HG03066 (cell line): Measurements from ENCODE around the gene NPAS2.

Source experiments
- ATAC-seq: cut with Tn5 transposase; IDR thresholded peaks from one replicate; pipeline ENCODE4 v1.9.1; 2021; ENCODE audit warnings: low read depth; ENCODE audit not compliant: unreplicated experiment

Gene NPAS2

DNA sequence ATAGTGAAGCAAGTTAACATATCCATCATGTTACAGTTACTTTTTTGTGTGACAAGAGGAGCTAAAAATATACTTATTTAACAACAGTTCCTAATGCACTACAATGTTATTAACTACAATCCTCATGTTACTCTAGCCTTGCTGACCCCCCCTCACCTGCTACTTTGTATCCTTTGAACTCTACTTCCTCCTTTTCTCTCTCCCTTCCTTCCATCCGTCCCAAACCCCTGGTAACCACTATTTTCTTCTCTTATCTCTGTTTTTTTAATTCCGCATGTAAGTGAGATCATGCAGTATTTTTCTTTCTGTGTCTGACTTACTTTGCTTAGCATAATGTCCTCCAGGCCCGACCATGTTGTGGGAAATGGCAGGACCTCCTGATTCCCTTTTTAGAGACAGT is 59.4 kb downstream of the NPAS2 start:
- ATAC-seq = no peak

DNA sequence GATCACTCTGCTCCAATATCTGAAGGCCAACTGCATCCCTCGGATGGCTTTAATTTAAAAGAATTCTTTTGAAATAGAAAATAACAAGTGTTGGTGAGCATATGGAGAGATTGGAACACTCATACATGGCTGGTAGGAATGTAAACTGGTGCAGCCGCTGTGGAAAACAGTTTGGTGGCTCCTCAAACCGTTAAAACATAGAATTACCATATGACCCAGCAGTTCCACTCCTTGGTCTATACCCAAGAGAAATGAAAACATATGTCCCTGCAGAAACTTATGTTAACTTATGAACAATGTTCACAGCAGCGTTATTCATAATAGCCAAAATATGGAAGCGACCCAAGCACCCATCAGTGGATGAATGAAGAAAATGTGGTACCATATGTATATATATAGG is 60.1 kb downstream of the NPAS2 start:
- no peak for ATAC-seq

DNA sequence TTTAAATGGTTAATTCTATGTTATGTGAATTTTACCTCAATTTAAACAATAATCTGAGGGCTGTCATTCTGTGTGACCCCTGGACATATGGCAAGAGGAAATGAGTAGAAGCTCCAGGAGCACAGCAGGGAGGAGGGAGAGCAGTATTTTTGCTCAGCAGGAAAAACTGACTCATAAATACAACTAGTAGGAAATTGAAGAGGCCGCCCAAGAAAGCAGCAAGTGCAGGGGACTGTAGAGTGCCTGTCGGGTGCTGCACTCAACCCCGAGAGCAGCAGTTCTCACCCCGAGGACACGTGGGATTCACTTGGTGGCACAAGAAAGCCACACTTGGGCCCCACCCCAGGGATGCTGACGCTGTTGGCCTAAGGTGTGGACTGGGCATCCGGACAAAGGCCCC is 60.8 kb downstream of the NPAS2 start:
- no peak for ATAC-seq

DNA sequence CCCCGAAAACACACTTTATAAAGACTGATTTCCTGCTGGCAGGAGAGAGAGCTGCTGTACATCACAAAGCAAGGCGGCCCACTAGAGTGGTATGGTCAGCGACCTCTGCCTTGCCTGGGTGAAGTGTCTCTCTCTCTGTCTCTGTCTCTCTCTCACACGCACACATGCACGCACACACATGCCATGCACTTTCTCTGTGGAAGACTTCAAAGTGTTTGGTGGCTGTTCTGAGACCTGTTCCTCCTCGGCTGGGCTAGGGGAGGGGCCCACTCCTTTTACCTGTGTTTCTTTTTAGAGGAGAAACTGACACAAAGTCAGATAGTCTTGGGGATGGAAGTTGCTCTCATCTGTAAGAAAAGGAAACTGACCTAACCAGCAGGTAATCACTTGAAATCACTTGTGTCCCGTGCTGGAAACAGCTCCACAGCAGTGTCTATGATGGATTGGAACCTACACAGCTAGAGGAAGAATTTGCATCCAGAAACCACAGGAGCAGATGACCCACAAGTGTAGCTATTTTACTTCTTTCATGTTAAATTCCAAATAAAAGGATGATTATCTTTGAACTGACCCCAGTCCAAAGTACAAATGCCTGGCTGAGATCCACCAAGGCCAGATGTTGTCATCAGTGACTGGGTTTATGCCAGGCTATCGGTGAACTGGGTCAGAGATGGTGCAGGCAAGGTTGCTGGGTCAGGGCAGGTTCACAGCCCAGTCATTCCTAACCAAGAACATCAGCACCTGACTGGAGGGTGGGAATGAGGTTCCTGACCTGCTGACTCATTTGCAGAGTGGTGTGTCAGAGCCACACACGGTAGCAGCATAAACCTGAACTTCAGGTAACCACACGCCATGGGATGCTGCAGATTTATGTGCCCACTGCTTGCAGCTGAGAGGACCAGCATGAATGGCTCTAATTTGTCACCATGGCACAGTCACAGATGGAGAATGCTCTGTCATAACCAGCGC is 63.0 kb downstream of the NPAS2 start:
- no peak for ATAC-seq

DNA sequence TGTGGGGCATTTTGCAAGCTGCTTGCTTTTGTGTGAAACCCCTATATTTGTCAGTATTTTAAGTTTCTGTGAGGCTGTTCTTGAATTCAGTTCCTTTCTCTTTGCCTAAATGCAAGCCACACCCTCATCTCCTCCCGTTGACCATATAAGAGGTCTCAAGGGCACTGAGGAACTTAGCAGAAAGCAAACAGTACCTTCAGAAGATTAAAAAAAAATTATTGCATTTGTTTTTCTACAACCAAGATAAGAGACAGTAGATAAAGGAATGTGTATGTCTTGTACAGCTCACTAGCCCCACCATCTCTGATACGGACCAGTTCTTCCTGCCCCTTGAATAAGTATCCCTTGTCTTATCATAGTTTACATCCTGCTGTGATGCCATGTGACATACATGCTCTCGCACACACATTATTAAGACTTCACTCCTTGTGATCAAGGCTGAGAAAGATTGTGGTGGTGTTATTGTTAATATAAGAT is 64.2 kb downstream of the NPAS2 start:
- ATAC-seq = no peak

DNA sequence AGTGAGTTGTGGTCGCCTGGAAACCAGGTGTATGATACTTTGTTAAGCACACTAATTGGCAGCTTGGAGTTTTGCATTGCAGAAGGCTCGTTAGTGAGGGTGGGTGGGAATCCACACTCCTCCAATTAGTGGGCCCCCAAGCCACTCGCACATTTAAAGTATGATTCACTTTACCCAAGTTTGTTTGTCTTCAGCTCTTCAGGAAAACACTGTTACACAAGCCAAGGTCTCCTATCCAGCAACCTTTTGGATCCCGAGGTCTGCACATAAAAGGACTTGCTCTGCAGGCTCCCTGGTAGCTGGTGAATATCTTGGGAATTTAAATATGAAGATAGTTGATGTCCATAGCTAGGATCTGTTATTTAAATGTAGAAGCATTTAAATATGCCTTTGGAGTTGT is 66.1 kb downstream of the NPAS2 start:
- no peak for ATAC-seq

DNA sequence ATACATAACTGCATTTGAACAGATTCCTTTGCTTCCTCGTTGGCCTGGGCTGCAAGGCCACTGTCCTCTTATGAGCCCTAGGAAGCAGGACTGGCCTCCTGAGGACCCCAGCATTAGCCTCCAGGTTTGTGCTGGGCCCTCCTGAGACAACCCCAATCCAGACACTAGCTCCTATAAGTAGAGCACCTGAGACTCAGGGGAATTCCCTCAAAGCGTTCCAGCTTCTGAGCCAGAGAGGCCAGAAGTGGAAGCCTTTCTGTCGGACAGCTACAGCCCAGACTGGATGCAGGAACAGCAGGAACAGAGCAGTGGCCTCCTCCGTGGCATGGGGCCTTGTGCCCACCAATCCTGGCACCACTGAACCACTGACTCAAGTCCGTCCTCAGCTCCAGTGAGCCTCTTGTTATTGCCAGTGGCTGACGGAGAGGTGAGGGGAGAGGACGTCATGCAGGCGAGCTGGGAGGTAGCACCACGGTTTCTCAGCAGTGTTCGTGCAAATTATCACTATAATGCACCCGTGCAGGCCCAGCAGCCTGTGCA is 67.2 kb downstream of the NPAS2 start:
- no peak for ATAC-seq

DNA sequence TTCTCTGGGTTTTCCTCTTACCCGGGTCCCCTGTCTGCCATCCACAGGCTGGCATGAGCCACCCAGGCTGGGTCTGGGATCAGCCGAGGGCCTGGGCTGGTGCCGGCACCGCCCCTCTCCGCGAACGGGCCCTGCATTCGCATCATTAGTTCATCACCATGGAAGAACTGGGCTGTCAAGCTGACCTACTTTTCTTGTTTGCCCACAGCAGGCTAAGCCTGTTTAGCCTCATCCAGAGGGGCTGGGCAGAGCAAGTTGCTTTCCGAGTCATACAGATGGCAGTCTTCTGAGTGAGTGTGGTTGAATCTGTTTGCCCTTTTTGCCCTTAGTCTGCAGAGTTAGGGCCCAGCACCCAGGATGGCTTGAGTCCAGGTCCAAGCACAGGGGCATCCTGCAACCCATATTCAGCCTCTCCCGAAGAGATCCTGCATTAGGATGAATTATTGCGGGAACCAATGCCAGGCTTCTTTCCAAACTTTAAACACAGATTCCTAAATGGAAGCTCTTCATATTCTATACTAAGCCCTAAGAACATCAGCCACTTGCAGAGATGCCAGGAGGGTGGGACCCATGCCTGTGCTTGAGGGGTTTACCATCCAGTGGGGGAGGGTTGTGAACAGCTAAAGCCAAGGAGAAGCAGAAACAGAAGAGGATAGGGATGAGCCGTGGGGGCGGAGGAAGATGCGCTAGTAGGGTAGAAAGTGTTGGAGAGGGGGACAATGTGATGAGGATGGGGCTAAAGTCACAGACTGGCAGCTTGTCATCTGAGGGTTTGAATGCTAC is 68.0 kb downstream of the NPAS2 start:
- no peak for ATAC-seq

DNA sequence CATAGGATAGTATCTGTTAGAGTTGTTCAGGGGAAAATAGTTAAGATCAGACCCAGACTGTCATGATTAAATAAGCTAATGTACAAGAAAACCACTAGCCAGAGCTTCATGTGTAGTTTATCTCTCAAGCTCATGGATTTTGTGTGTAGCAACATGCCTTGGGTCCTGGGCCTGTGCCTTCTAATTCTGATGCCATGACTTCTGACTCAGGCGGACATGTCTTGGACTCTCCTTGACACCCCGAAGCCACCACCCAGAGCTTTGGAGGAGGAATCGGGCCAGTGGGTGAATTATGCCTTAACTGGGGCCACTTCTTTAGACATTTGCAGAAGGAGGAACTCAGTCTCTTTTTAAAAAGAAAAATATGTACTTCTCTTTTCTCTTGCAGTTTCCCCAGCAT is 68.7 kb downstream of the NPAS2 start:
- ATAC-seq = no peak

DNA sequence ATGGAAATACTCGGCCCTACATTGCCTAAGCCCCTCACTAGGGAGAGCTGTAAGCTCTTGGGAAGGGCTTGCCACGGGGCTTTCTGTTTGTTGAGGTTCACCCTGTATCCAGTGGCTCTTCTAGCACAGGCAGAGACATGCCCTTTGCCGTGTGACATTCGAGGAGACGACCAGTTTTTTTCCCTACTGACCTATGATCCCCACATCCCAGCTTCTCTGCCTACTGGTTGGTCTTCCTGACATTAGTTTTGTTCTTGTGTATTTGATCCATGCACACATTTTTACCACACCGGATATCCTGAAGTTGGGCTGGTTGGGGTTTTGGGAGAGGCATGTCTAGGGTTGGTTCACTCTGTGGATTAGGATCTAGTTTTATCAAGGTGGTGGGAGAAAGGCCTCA is 69.3 kb downstream of the NPAS2 start:
- no peak for ATAC-seq

DNA sequence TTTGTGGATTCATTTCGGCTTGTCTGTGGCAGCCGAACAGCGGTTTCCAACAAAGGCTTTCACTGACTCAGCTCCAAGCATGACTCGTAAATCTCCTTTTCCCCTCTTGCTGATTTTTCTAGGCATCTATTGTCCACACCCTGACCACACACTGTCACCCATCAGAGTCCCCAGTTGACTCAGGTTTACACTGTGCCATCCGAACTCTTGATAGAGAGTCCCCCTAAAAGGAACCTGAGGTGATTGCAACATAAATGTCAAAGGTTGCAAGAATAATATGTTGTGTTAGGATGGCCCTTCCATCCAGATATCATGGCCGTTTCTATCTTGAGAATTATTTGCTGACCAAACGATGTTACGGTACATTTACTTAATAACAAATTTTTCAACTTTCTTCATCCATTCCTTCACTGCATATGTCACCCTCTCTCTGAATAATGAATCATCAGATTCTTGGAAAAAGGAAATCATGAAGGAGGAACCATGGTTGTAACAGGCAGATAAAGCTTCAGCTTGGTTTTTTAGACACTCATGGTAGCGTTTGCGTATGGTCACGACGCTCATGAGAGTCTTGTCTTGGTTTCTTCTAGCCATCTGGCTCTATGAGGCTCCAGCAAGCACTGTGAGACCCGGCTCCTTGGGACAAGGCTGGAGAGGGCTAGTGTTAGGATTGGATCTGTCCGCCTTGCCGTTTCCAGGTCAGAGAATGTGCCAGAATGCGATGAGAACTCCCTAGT is 72.1 kb downstream of the NPAS2 start:
- ATAC-seq = no peak

DNA sequence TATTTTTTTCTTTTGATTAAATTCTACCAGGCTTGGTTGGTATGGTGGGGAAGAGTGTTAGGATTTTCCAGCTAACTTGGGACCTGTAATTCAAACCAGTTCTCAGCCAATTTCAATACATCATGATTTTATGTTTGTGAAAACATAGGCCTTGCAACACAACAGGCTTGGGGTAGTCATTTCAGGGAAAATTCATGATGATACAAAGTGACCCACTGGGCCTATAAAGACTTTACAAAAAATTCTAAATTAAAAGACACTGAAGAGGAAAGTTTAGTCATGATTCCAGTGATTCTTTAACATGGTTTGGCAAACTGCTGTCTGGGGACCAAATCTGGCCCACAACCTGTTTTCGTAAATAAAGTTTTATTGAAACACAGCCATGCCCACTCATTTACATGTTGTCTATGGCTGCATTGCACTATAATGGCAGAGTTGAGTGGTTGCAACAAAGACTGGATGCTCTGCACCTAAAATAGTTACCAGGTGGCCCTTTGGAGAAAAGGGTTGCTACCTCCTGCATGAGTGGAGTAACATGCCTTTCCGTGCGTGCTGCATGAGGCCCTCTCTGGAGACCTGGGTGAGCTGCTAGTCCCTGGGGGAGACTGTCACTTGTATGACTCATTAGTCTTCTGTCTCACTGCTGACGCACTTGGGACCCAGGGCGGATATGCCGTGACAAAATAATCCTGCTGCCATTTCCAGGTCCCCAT is 73.6 kb downstream of the NPAS2 start:
- ATAC-seq = no peak

DNA sequence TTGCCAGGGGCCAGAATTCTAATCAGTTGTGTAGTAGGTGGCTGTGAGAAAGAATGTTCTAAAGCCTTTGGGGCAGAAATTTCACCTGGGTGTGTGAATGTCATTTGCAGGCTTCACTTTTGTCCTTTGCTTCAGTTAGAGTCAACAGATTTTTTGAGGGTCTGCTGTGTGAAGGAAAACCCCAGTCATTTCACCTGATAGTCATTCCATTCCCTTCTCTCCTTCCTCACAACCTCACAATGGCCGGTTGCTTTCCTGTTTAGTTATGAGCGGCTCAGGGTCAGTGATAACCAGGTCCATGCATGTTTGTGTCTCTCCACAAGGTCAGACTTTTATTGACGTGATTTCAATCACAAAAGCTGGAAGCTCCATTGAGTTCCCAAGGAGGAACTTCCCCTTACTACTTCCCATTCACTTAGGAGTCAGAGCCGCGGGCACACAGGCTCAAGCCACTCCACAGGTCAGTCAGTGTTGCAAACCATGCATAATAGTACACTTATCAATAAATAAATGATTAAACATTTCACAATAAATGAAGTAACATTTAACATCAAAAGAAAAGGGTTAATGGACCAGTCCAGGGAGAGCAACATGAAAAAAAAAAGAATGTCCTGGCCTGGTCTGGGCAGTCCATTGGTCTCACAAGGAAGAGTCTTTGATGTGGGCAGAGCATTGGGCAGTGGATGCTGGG is 74.3 kb downstream of the NPAS2 start:
- no peak for ATAC-seq

DNA sequence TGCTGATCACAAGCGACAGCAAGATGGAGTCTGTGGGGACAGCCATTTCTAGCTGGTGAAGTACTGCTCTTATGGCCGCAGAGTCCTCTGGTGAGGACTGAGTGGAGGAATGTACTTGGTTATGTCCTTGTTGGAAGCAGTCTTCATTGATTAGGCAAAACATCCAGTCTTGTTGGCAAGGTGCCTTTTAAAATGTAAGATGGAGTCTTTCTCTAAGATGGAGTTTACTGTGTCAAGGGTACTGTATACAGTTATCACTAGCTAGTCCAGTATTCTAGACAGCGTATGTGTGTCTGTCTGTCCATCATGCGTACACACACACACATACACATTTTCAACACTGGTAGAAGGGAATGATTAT is 74.8 kb downstream of the NPAS2 start:
- no peak for ATAC-seq

DNA sequence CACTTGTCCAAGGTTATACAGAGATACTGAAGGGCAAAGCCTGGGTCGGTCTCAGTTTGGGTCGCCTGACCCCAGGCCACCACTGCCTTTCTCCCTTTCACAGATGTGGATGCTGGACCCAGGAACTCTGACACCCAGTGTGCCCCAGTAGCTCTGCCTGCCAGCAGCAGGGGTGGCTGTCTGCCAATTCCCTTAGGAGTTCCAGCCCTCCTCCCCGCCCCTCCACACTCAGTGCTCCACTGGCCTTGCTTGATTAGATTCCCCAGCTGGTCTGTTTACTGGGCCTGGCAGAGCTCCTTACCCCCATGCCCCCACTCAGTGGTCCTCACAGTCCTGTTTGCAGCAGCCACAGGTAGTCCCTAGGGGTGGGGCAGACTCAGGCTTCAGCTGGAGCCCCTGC is 75.5 kb downstream of the NPAS2 start:
- ATAC-seq = no peak

DNA sequence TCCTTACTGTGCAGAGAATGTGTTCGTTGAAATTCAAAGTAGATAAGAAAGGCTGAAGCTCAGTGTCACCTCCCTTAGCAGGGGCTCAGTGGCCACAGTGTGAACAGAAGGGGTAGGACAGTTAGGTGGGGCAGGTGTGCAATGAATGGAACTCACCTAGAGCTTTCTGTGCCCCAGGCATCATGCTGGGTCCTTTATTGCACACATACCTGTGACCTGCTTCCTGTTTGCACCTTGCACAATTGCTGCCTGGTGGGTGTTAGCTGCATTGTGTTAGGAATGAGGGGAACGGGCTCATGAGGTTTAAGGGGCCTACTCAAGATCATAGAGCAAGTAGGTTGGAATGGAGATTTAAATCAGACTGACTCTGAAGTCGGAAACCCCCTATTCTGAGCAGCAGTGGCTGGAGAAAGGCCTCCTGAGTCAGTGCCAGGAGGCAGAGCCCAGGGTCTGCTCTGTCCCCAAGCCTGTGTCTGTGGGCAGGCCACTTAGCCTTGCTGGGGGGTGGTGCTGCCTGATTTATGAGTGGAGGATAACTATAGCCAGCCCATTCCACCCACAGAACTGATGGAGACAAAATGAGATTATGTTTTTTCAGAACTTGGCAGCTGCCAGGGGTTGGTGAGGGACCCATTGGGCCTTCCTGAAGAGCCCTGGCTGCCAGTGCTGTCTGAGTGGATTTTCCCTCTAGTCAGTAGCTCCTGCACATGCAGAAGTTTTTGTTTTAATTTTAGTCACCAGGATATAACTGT is 76.2 kb downstream of the NPAS2 start:
- ATAC-seq = no peak

DNA sequence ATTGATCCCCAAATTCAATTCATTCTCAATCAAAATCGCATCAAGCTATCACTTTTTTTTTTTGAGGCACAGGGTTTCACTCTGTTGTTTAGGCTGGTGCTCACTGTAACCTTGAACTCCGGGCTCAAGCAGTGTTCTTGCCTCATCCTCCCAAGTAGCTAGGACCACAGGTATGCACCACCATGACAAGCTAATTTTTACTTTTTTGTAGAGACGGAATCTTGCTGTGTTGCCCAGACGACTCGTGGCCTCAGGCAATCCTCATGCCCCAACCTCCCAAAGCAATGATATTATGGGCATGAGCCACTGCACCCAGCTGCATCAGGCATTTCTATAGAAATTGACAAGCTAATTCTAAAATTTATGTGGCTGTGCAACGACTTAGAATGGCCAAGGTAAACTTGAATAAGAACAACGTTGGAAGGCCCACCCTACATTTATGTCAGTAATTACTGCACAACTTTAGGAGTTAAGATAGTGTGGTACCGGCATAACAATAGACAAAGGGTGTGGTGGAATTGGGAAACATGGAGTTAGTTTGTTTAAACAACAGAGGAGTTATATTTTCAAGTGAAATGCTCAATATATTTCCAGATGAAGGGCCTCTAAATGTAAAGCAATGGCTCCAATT is 78.2 kb downstream of the NPAS2 start:
- no peak for ATAC-seq

DNA sequence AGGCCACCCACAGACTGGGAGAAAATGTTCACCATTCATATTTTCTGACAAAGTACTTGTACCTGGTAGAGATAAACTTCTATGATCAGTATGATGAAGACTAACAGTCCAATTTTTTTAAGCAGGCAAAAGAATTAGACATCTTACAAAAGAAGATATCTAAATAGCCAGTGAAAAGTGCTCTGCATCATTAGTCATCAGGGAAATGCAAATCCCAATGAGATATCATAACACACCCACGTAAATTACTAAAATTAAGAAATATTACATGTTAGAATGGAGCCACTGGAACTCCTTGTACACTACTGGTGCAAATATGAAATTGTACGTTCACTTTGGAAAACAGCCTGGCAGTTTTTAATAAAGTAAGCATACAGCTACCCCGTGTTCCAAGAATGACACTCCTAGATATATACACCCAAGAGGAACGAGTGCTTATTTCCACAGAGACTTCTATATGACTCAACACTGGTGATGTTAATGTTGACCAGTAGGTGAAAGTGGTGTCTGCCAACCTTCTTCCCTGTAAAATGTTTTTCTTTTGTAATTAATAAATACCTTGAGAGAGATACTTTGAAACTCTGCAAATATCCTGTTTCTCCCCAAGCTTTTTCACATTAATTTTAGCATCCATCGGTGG is 80.3 kb downstream of the NPAS2 start:
- ATAC-seq = no peak
